ENCODE measurements around the gene NKX1-1.

The NKX1-1 gene

GRCh38 chr4:1403591-1404572 lies 2.4 kb downstream of the NKX1-1 start:
- Histone ChIP-seq H3K4me1 (ENCODE audit: control insufficient read depth in 1 of 2, insufficient read depth in 2 of 2, low read length in 2 of 2) (no peaks in the 10 kb centered on the region), H3K9ac (ENCODE audit: low read depth in 1 of 2, low read length in 2 of 2) (no peak overlapping the region), H3K27me3 (ENCODE audit: control insufficient read depth in 1 of 2, insufficient read depth in 2 of 2, low read length in 2 of 2) (peaks cover 38 to 59% of the 10 kb centered on the region in 2 donors), H3K36me3 (ENCODE audit: control insufficient read depth in 1 of 2, insufficient read depth in 2 of 2, low read length in 2 of 2) (no peaks in the 10 kb centered on the region), H3K9me3 (ENCODE audit: control insufficient read depth in 1 of 2, low read length in 2 of 2) (no peaks in the 10 kb centered on the region), H3K27ac (ENCODE audit: low read depth, low read length) (no peak overlapping the region), H3K4me3 (ENCODE audit: low read depth in 1 of 2, low read length in 2 of 2) (no peak overlapping the region)

- no peaks in the 10 kb centered on the region for H3K9me3 ChIP-seq (ENCODE audit: control insufficient read depth in 1 of 2, low read length in 2 of 2)
- H3K4me3 ChIP-seq (ENCODE audit: low read depth in 1 of 2, low read length in 2 of 2), result no peak overlapping the region
- no peaks in the 10 kb centered on the region for H3K4me1 ChIP-seq (ENCODE audit: control insufficient read depth in 1 of 2, insufficient read depth in 2 of 2, low read length in 2 of 2)
- H3K9ac ChIP-seq (ENCODE audit: low read depth in 1 of 2, low read length in 2 of 2), result no peak overlapping the region
- H3K27ac ChIP-seq (ENCODE audit: low read depth, low read length), result no peak overlapping the region
- no peaks in the 10 kb centered on the region for H3K36me3 ChIP-seq (ENCODE audit: control insufficient read depth in 1 of 2, insufficient read depth in 2 of 2, low read length in 2 of 2)
- peaks cover 31 to 52% of the 10 kb centered on the region in 2 donors for H3K27me3 ChIP-seq (ENCODE audit: control insufficient read depth in 1 of 2, insufficient read depth in 2 of 2, low read length in 2 of 2)
Measured at GRCh38 chr4:1403177-1403583, 3.1 kb downstream of the NKX1-1 start.

GRCh38 chr4:1402516-1403091 lies 3.6 kb downstream of the NKX1-1 start:
- Histone ChIP-seq H3K27ac (ENCODE audit: low read depth, low read length) (no peak overlapping the region), H3K9me3 (ENCODE audit: control insufficient read depth in 1 of 2, low read length in 2 of 2) (peaks cover 0 to under 1% of the 10 kb centered on the region in 2 donors), H3K36me3 (ENCODE audit: control insufficient read depth in 1 of 2, insufficient read depth in 2 of 2, low read length in 2 of 2) (no peaks in the 10 kb centered on the region), H3K4me3 (ENCODE audit: low read depth in 1 of 2, low read length in 2 of 2) (no peak overlapping the region), H3K27me3 (ENCODE audit: control insufficient read depth in 1 of 2, insufficient read depth in 2 of 2, low read length in 2 of 2) (peaks cover 29 to 50% of the 10 kb centered on the region in 2 donors), H3K4me1 (ENCODE audit: control insufficient read depth in 1 of 2, insufficient read depth in 2 of 2, low read length in 2 of 2) (no peaks in the 10 kb centered on the region), H3K9ac (ENCODE audit: low read depth in 1 of 2, low read length in 2 of 2) (no peak overlapping the region)

GRCh38 chr4:1402021-1402515 lies 4.2 kb downstream of the NKX1-1 start:
- Histone ChIP-seq H3K4me3 (ENCODE audit: low read depth in 1 of 2, low read length in 2 of 2) (no peak overlapping the region), H3K27ac (ENCODE audit: low read depth, low read length) (no peak overlapping the region), H3K27me3 (ENCODE audit: control insufficient read depth in 1 of 2, insufficient read depth in 2 of 2, low read length in 2 of 2) (peaks cover 29 to 44% of the 10 kb centered on the region in 2 donors), H3K36me3 (ENCODE audit: control insufficient read depth in 1 of 2, insufficient read depth in 2 of 2, low read length in 2 of 2) (no peaks in the 10 kb centered on the region), H3K4me1 (ENCODE audit: control insufficient read depth in 1 of 2, insufficient read depth in 2 of 2, low read length in 2 of 2) (no peaks in the 10 kb centered on the region), H3K9ac (ENCODE audit: low read depth in 1 of 2, low read length in 2 of 2) (no peak overlapping the region), H3K9me3 (ENCODE audit: control insufficient read depth in 1 of 2, low read length in 2 of 2) (peaks cover 4 to 6% of the 10 kb centered on the region in 2 donors)

GRCh38 chr4:1401409-1402020 lies 4.7 kb downstream of the NKX1-1 start:
- H3K27ac ChIP-seq (ENCODE audit: low read depth, low read length), result no peak overlapping the region
- peaks cover 29 to 42% of the 10 kb centered on the region in 2 donors for H3K27me3 ChIP-seq (ENCODE audit: control insufficient read depth in 1 of 2, insufficient read depth in 2 of 2, low read length in 2 of 2)
- no peak overlapping the region for H3K9ac ChIP-seq (ENCODE audit: low read depth in 1 of 2, low read length in 2 of 2)
- H3K36me3 ChIP-seq (ENCODE audit: control insufficient read depth in 1 of 2, insufficient read depth in 2 of 2, low read length in 2 of 2), result no peaks in the 10 kb centered on the region
- H3K4me3 ChIP-seq (ENCODE audit: low read depth in 1 of 2, low read length in 2 of 2), result no peak overlapping the region
- peaks cover 10 to 11% of the 10 kb centered on the region in 2 donors for H3K9me3 ChIP-seq (ENCODE audit: control insufficient read depth in 1 of 2, low read length in 2 of 2)
- H3K4me1 ChIP-seq (ENCODE audit: control insufficient read depth in 1 of 2, insufficient read depth in 2 of 2, low read length in 2 of 2), result no peaks in the 10 kb centered on the region

- Histone ChIP-seq H3K4me1 (ENCODE audit: control insufficient read depth in 1 of 2, insufficient read depth in 2 of 2, low read length in 2 of 2) (no peaks in the 10 kb centered on the region), H3K36me3 (ENCODE audit: control insufficient read depth in 1 of 2, insufficient read depth in 2 of 2, low read length in 2 of 2) (no peaks in the 10 kb centered on the region), H3K9ac (ENCODE audit: low read depth in 1 of 2, low read length in 2 of 2) (no peak overlapping the region), H3K4me3 (ENCODE audit: low read depth in 1 of 2, low read length in 2 of 2) (no peak overlapping the region), H3K27ac (ENCODE audit: low read depth, low read length) (no peak overlapping the region), H3K9me3 (ENCODE audit: control insufficient read depth in 1 of 2, low read length in 2 of 2) (peaks cover 11 to 13% of the 10 kb centered on the region in 2 donors), H3K27me3 (ENCODE audit: control insufficient read depth in 1 of 2, insufficient read depth in 2 of 2, low read length in 2 of 2) (peaks cover 29 to 41% of the 10 kb centered on the region in 2 donors)
Measured at GRCh38 chr4:1400831-1401408, 5.3 kb downstream of the NKX1-1 start.

- Histone ChIP-seq H3K4me3 (ENCODE audit: low read depth in 1 of 2, low read length in 2 of 2) (no peak overlapping the region), H3K27ac (ENCODE audit: low read depth, low read length) (no peak overlapping the region), H3K9me3 (ENCODE audit: control insufficient read depth in 1 of 2, low read length in 2 of 2) (peaks cover 11 to 13% of the 10 kb centered on the region in 2 donors), H3K27me3 (ENCODE audit: control insufficient read depth in 1 of 2, insufficient read depth in 2 of 2, low read length in 2 of 2) (peaks cover 29 to 35% of the 10 kb centered on the region in 2 donors), H3K9ac (ENCODE audit: low read depth in 1 of 2, low read length in 2 of 2) (no peak overlapping the region), H3K36me3 (ENCODE audit: control insufficient read depth in 1 of 2, insufficient read depth in 2 of 2, low read length in 2 of 2) (peaks cover 0 to 4% of the 10 kb centered on the region in 2 donors), H3K4me1 (ENCODE audit: control insufficient read depth in 1 of 2, insufficient read depth in 2 of 2, low read length in 2 of 2) (no peaks in the 10 kb centered on the region)
Measured at GRCh38 chr4:1400191-1400805, 5.9 kb downstream of the NKX1-1 start.

GRCh38 chr4:1399508-1400190 lies 6.6 kb downstream of the NKX1-1 start:
- H3K4me1 ChIP-seq (ENCODE audit: control insufficient read depth in 1 of 2, insufficient read depth in 2 of 2, low read length in 2 of 2), result no peaks in the 10 kb centered on the region
- H3K27me3 ChIP-seq (ENCODE audit: control insufficient read depth in 1 of 2, insufficient read depth in 2 of 2, low read length in 2 of 2), result peaks cover 26 to 29% of the 10 kb centered on the region in 2 donors
- H3K9ac ChIP-seq (ENCODE audit: low read depth in 1 of 2, low read length in 2 of 2), result no peak overlapping the region
- no peak overlapping the region for H3K4me3 ChIP-seq (ENCODE audit: low read depth in 1 of 2, low read length in 2 of 2)
- peaks cover 0 to 5% of the 10 kb centered on the region in 2 donors for H3K36me3 ChIP-seq (ENCODE audit: control insufficient read depth in 1 of 2, insufficient read depth in 2 of 2, low read length in 2 of 2)
- no peak overlapping the region for H3K27ac ChIP-seq (ENCODE audit: low read depth, low read length)
- peaks cover 11 to 13% of the 10 kb centered on the region in 2 donors for H3K9me3 ChIP-seq (ENCODE audit: control insufficient read depth in 1 of 2, low read length in 2 of 2)

Measured in duodenal mucosa (tissue), 2 donors.